Mesothelial cell of epicardium (in vitro differentiated cells): ENCODE results near the gene COL13A1. TPM values are rescaled to one million over a fixed set of nuclear protein-coding genes. Genes with fewer than 3 reads are reported as not detected.

Experiments used
- DNase-seq, 2 experiments: peaks; one replicate each; pipeline ENCODE4 v3.0.0; 2021; ENCODE audit warnings: low spot score in 2 of 2; ENCODE audit not compliant: unreplicated experiment in 2 of 2
- H3K27ac Mint-ChIP-seq: 2 replicates; pipeline ENCODE4 v1.8.0; 2021; ENCODE audit warnings: mixed read lengths
- H3K27me3 Mint-ChIP-seq: 2 replicates; pipeline ENCODE4 v1.8.0; 2021; ENCODE audit warnings: low read depth, mixed read lengths
- H3K36me3 Mint-ChIP-seq: 2 replicates; pipeline ENCODE4 v1.8.0; 2021; ENCODE audit warnings: mixed read lengths
- H3K4me1 Mint-ChIP-seq: 2 replicates; pipeline ENCODE4 v1.8.0; 2021; ENCODE audit warnings: mixed read lengths
- H3K4me3 Mint-ChIP-seq: 2 replicates; pipeline ENCODE4 v1.8.0; 2021; ENCODE audit warnings: mild to moderate bottlenecking, moderate library complexity, mixed read lengths
- H3K9me3 Mint-ChIP-seq: 2 replicates; pipeline ENCODE4 v1.8.0; 2021; ENCODE audit warnings: mixed read lengths
- total RNA-seq: library from RNA; stranded (reverse); gene quantifications from 3 replicates; pipeline ENCODE4 v1.2.1, GENCODE V29; 2021
- TF ChIP-seq, protein P1 (sequence below): fragments of 200-600 bp; sonication (generic); IDR thresholded peaks from one replicate; pipeline ENCODE4 v1.5.0; 2021; ENCODE audit warnings: antibody characterized with exemption; ENCODE audit not compliant: unreplicated experiment

The COL13A1 gene
- total RNA-seq, 1 donor from 2014 or later, result 14.4 TPM

DNA sequence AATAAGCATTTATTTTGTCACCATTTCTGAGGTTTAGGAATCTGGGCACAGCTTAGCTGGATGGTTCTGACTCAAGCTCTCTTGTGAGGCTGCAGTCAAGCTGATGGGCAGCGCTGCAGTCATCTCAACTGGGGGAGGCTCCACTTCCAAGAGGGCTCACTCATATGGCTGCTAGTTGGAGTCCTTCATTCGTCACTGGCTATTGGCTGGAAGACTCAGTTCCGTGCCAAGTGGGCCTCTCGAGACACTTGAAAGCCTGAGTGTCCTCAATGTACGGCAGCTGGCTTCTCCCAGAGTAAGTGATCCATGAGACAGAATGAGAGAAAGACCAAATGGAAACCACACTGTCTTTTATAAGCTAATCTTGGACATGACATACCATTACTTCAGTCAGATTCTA is 21.6 kb upstream of the COL13A1 start:
- Mint-ChIP-seq H3K4me3 (no peak overlapping the region), H3K9me3 (no peaks in the 10 kb centered on the region), H3K4me1 (no peaks in the 10 kb centered on the region), H3K27me3 (peaks cover 30% of the 10 kb centered on the region), H3K27ac (no peak overlapping the region), H3K36me3 (no peaks in the 10 kb centered on the region)
- TF ChIP-seq, protein P1, sequence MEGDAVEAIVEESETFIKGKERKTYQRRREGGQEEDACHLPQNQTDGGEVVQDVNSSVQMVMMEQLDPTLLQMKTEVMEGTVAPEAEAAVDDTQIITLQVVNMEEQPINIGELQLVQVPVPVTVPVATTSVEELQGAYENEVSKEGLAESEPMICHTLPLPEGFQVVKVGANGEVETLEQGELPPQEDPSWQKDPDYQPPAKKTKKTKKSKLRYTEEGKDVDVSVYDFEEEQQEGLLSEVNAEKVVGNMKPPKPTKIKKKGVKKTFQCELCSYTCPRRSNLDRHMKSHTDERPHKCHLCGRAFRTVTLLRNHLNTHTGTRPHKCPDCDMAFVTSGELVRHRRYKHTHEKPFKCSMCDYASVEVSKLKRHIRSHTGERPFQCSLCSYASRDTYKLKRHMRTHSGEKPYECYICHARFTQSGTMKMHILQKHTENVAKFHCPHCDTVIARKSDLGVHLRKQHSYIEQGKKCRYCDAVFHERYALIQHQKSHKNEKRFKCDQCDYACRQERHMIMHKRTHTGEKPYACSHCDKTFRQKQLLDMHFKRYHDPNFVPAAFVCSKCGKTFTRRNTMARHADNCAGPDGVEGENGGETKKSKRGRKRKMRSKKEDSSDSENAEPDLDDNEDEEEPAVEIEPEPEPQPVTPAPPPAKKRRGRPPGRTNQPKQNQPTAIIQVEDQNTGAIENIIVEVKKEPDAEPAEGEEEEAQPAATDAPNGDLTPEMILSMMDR, result no peak
- DNase-seq, result no peak

DNA sequence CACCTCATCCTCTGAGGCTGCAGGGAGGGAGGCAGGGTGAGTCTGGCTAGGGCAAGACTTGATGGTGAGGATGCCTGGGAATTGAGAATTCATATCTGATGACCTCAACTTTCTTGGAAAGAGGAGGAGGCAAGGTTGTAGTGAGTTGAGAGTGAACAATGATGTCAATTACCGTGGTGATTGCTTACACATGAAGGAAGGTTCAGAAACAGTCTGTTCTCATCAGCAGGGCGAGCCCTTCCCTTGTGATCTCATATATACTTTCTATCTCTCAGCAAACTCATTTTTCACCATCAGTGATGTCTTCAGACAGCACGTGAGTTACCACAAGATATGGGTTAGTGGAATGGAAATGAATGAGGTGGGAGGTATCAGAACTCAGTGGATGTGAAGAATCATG is 20.1 kb upstream of the COL13A1 start:
- no peaks in the 10 kb centered on the region for H3K36me3 Mint-ChIP-seq
- H3K27me3 Mint-ChIP-seq, result peaks cover 20% of the 10 kb centered on the region
- H3K4me3 Mint-ChIP-seq, result no peak overlapping the region
- H3K4me1 Mint-ChIP-seq, result no peaks in the 10 kb centered on the region
- H3K9me3 Mint-ChIP-seq, result no peaks in the 10 kb centered on the region
- TF ChIP-seq, protein P1, result no peak
- H3K27ac Mint-ChIP-seq, result no peak overlapping the region
- DNase-seq, result no peak

DNA sequence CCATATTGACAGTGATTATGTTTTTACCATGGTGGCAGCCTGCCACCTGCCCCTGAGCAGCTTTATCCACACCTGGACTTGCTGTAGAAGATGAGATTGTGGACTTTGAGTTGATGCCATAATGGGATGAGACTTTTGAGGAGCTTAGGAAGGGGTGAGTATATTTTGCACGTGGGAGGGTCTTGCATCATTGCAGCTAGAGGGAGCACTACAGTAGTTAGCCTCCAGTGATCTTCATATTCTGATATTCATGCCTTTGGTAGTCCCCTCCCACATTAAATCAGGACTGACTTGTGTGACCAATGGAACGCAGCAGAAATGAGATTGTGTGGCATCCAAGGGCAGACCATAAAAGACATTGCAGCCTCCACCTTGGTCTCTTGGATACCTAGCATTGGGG is 18.2 kb upstream of the COL13A1 start:
- Mint-ChIP-seq H3K27me3 (peaks cover 27% of the 10 kb centered on the region), H3K36me3 (no peaks in the 10 kb centered on the region), H3K4me1 (no peaks in the 10 kb centered on the region), H3K9me3 (no peaks in the 10 kb centered on the region), H3K27ac (no peak overlapping the region), H3K4me3 (no peak overlapping the region)
- DNase-seq, result no peak
- TF ChIP-seq, protein P1, result no peak

DNA sequence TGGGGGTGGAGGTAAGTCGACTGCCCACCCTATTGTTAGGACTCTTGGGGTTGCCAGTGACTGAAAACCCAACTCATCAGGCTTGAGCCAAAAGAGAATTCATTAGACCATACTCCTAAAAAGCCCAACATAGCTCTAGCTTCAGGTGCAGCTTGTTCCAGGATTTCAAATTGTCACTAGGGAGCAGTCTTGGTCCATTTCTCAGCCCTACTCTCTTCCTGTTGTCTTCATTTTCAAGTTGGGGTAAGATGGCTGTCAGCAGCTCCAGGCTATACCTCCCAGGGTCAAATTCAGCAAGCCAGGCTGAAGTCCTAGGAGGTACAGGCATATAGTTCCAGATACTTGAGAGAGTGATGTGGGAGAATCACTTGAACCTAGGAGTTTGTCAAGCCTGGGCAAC is 14.9 kb upstream of the COL13A1 start:
- no peak overlapping the region for H3K27ac Mint-ChIP-seq
- H3K4me3 Mint-ChIP-seq, result no peak overlapping the region
- peaks cover 4% of the 10 kb centered on the region for H3K4me1 Mint-ChIP-seq
- H3K36me3 Mint-ChIP-seq, result no peaks in the 10 kb centered on the region
- peaks cover 9% of the 10 kb centered on the region for H3K27me3 Mint-ChIP-seq
- TF ChIP-seq, protein P1, result no peak
- H3K9me3 Mint-ChIP-seq, result no peaks in the 10 kb centered on the region
- DNase-seq, result no peak

DNA sequence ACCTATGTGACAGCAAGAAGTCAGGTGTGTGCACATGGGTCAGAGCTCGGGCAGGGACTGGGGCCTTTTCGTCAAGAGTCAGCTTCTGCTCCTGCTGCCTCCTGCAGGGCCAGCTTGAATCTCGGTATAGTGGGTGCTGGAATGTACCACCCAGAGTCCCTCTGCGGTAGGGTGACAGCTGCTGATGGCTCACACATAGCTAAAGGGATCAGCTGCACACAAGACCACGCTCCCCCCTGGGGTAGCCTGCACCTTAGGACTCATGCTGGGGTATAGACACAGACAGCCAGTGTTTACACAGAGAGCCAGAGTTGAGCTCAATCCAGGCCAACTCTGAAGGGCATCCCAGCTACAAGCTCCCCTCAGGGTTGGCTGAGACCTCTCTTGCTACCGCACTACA is 14.0 kb upstream of the COL13A1 start:
- Mint-ChIP-seq H3K27me3 (peaks cover 12% of the 10 kb centered on the region), H3K27ac (no peak overlapping the region), H3K9me3 (no peaks in the 10 kb centered on the region), H3K4me3 (no peak overlapping the region), H3K36me3 (no peaks in the 10 kb centered on the region), H3K4me1 (peaks cover 6% of the 10 kb centered on the region)
- TF ChIP-seq, protein P1, result no peak
- DNase-seq, result no peak

DNA sequence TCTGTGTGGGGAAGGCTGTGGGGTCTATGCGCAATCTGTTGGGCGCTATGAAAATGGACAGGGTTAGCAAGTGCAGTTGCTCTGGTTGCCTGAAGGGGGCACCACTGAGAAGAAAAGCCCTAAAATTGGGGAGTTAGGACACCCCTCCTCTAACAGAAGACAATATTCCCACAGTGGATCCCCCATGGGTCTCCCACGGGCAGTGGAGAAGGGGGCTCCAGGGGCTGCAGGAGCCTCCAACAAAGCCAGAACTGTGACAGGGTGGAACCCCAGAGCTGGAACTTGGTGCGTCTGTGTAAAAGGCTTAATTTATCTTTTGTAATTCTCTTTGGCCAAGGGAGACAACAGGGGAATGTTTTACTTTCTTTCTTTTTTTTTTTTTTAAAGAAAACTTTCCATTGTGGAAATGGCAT is 12.5 kb upstream of the COL13A1 start:
- Mint-ChIP-seq H3K4me1 (peaks cover 15% of the 10 kb centered on the region), H3K27ac (peak overlapping the region; percentile 64), H3K9me3 (no peaks in the 10 kb centered on the region), H3K36me3 (no peaks in the 10 kb centered on the region), H3K27me3 (peaks cover 18% of the 10 kb centered on the region), H3K4me3 (no peak overlapping the region)
- TF ChIP-seq, protein P1, result peak; percentile 81
- DNase-seq, result no peak
